GM23338 (cell line): ENCODE measurements around the gene AMPD2.

Experiments
- CREB1 ChIP-seq: fragments of 250-450 bp; sonication (Bioruptor Pico); IDR thresholded peaks from 2 replicates; pipeline ENCODE4 v1.5.0; 2020; ENCODE audit warnings: low read depth, mild to moderate bottlenecking, moderate library complexity
- CTCF ChIP-seq, 2 experiments: fragments of 200-600 bp in 1 of 2; sonication (generic) in 1 of 2; conservative IDR thresholded peaks; 2 replicates each; pipeline versions ENCODE4 v1.5.1 to v1.6.1; 2016 to 2017; ENCODE audit warnings: antibody characterized with exemption in 2 of 2, low read depth in 2 of 2, mild to moderate bottlenecking in 2 of 2, moderate library complexity in 1 of 2
- EZH2 ChIP-seq: fragments of 200-600 bp; sonication (generic); IDR thresholded peaks from one replicate; pipeline ENCODE4 v1.8.0; 2017; ENCODE audit warnings: antibody characterized with exemption, mild to moderate bottlenecking, low read depth; ENCODE audit not compliant: unreplicated experiment
- EZH2phosphoT487 ChIP-seq: fragments of 200-600 bp; sonication (generic); IDR thresholded peaks from one replicate; pipeline ENCODE4 v1.8.1; 2018; ENCODE audit warnings: antibody characterized with exemption; ENCODE audit not compliant: unreplicated experiment
- JUNB ChIP-seq: IDR thresholded peaks from one replicate; pipeline ENCODE4 v1.6.1; 2016; ENCODE audit warnings: antibody characterized with exemption; ENCODE audit not compliant: unreplicated experiment
- POLR2AphosphoS5 ChIP-seq: IDR thresholded peaks from 2 replicates; pipeline ENCODE4 v1.6.1; 2016; ENCODE audit warnings: antibody characterized with exemption, low read depth
- REST ChIP-seq: IDR thresholded peaks from one replicate; pipeline ENCODE4 v1.6.1; 2018; ENCODE audit warnings: antibody characterized with exemption; ENCODE audit not compliant: unreplicated experiment
- STAT1 ChIP-seq: IDR thresholded peaks from one replicate; pipeline ENCODE4 v1.6.1; 2016; ENCODE audit warnings: antibody characterized with exemption; ENCODE audit not compliant: unreplicated experiment
- TF ChIP-seq, protein P1 (sequence below): IDR thresholded peaks from 2 replicates; pipeline ENCODE4 v1.6.1; 2016; ENCODE audit warnings: antibody characterized with exemption

DNA sequence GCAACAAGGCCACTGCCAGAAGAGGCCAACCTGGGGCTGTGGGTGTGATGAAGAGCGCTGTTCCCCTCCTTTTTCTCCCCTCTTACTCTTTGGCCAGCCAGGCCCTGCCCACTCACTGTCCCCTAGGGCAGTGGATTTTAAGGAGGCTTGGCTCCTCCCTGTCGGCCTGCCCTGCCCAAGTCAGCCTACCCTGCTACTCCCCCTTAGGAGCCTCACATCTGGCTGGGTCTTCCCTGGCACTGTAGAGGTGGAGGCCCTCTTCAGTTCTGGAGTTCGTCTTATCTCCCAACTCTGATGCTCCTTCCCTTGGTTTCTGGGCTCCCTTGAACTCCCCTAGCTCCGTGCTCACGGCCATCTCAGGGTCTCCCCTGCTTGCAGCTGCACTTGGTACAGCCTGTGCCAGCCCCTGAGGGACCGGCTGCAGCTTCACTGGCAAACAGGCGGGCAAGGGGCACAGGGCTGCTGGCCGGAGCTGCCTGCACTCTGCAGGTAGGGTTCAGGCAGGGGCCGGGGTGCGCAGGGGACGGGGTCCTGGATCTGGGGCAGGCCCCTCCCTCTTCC, 4.0 kb downstream of the AMPD2 start:
- no peak for TF ChIP-seq EZH2
- TF ChIP-seq CTCF (conservative IDR thresholded peaks at IDR 0.05; ENCODE audit: low read depth in 2 of 2), result no peak
- no peak for TF ChIP-seq POLR2AphosphoS5
- no peak for TF ChIP-seq REST
- no peak for TF ChIP-seq JUNB
- TF ChIP-seq EZH2phosphoT487, result no peak
- TF ChIP-seq, protein P1, sequence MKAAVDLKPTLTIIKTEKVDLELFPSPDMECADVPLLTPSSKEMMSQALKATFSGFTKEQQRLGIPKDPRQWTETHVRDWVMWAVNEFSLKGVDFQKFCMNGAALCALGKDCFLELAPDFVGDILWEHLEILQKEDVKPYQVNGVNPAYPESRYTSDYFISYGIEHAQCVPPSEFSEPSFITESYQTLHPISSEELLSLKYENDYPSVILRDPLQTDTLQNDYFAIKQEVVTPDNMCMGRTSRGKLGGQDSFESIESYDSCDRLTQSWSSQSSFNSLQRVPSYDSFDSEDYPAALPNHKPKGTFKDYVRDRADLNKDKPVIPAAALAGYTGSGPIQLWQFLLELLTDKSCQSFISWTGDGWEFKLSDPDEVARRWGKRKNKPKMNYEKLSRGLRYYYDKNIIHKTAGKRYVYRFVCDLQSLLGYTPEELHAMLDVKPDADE, result no peak
- TF ChIP-seq STAT1, result no peak
- TF ChIP-seq CREB1 (CRISPR knock-in tag), result no peak
